OCI-LY7 (cell line): ENCODE results near the gene NCF4. TPM values are rescaled to one million over a fixed set of nuclear protein-coding genes. Genes with fewer than 3 reads are reported as not detected.
A peak's percentile ranks its signal among the peaks of the same experiment; 100 is the strongest.

Experiments
- BruUV-seq: library from RNA; stranded (reverse); fragments of 400-500 nt; replicated peaks from 2 replicates; lab custom pipeline; 2021; lab: Mats Ljungman, UMichigan
- CTCF ChIA-PET: fragments of 300-600 bp; sonication (Branson Sonifier 250); formaldehyde crosslinking; loops from one replicate; lab custom pipeline; 2022; ENCODE audit warnings: antibody characterized with exemption; ENCODE audit not compliant: unreplicated experiment; lab: Charles Lee
- POLR2A ChIA-PET: fragments of 300-600 bp; sonication (Branson Sonifier 250); formaldehyde crosslinking; loops from one replicate; lab custom pipeline; 2022; ENCODE audit warnings: antibody characterized with exemption; lab: Charles Lee
- DNase-seq: peaks from one replicate; pipeline ENCODE4 v3.0.0-alpha.2; 2015; ENCODE audit warnings: low spot score
- H2AFZ ChIP-seq: fragments of 200-600 bp; sonication (generic), shearing (Covaris generic); 2 replicates; pipeline ENCODE4 v1.6.1; 2014; ENCODE audit warnings: mild to moderate bottlenecking, antibody characterized with exemption, low read length, moderate library complexity
- H3K27ac ChIP-seq: fragments of 200-600 bp; sonication (generic); 2 replicates; pipeline ENCODE4 v1.5.1; 2014; ENCODE audit warnings: mixed run types, low read depth, mild to moderate bottlenecking, moderate library complexity, low read length, inconsistent platforms; ENCODE audit not compliant: poor library complexity, severe bottlenecking
- H3K36me3 ChIP-seq: fragments of 200-600 bp; sonication (generic); 2 replicates; pipeline ENCODE4 v1.6.1; 2014; ENCODE audit warnings: mild to moderate bottlenecking, antibody characterized with exemption, low read length, moderate library complexity, mixed read lengths; ENCODE audit not compliant: insufficient read depth
- H3K4me1 ChIP-seq: fragments of 200-600 bp; sonication (generic); 2 replicates; pipeline ENCODE4 v1.5.1; 2014; ENCODE audit warnings: mild to moderate bottlenecking, low read length; ENCODE audit not compliant: insufficient read depth, poor library complexity, severe bottlenecking
- H3K4me2 ChIP-seq: fragments of 200-600 bp; sonication (generic); 2 replicates; pipeline ENCODE4 v1.6.1; 2014; ENCODE audit warnings: mild to moderate bottlenecking, low read length
- H3K4me3 ChIP-seq: fragments of 200-600 bp; sonication (generic); 2 replicates; pipeline ENCODE4 v1.5.1; 2014; ENCODE audit warnings: mild to moderate bottlenecking, low read depth, low read length; ENCODE audit not compliant: poor library complexity, severe bottlenecking
- H3K79me2 ChIP-seq: fragments of 200-600 bp; sonication (generic); 2 replicates; pipeline ENCODE4 v1.6.1; 2016; ENCODE audit warnings: low read depth, mild to moderate bottlenecking, low read length, moderate library complexity, mixed read lengths; ENCODE audit not compliant: insufficient read depth
- H3K9me2 ChIP-seq: fragments of 200-600 bp; sonication (generic); 2 replicates; pipeline ENCODE4 v1.6.1; 2016; ENCODE audit warnings: mild to moderate bottlenecking, low read length, mixed read lengths; ENCODE audit not compliant: insufficient read depth
- H3K9me3 ChIP-seq: fragments of 200-600 bp; sonication (generic); 2 replicates; pipeline ENCODE4 v1.6.1; 2014; ENCODE audit warnings: mild to moderate bottlenecking, mixed run types, low read length, mixed read lengths
- H4K20me1 ChIP-seq: fragments of 200-600 bp; sonication (generic); 2 replicates; pipeline ENCODE4 v1.6.1; 2014; ENCODE audit warnings: mild to moderate bottlenecking, antibody characterized with exemption, low read length, moderate library complexity, mixed read lengths; ENCODE audit not compliant: insufficient read depth
- EZH2phosphoT487 ChIP-seq: fragments of 200-600 bp; sonication (generic); IDR thresholded peaks from 2 replicates; pipeline ENCODE4 v1.6.1; 2018; ENCODE audit warnings: low read depth, borderline replicate concordance, mild to moderate bottlenecking, mixed run types, antibody characterized with exemption, low read length, moderate library complexity, mixed read lengths
- intact Hi-C: fragments of 100-400 bp; cut with micrococcal nuclease; formaldehyde crosslinking; loops from one replicate; pipeline ENCODE4 v1.10.0; 2022; ENCODE audit not compliant: unreplicated experiment
- total RNA-seq, 2 experiments: library from RNA; depleted of rRNA in 1 of 2; stranded (reverse); fragments of >200 nt in 1 of 2; shearing (Covaris generic) in 1 of 2; gene quantifications; 2 replicates each; pipeline ENCODE4 v1.2.3, GENCODE V29; 2014 to 2022
- TF ChIP-seq, protein P1 (sequence below): fragments of 200-600 bp; sonication (generic); conservative IDR thresholded peaks from 2 replicates; pipeline ENCODE4 v1.5.1; 2014; ENCODE audit warnings: mild to moderate bottlenecking, antibody characterized with exemption, low read length, moderate library complexity, mixed read lengths

Gene NCF4
- total RNA-seq, 2 experiments from 2014 or later = 63.6 to 121 TPM

DNA sequence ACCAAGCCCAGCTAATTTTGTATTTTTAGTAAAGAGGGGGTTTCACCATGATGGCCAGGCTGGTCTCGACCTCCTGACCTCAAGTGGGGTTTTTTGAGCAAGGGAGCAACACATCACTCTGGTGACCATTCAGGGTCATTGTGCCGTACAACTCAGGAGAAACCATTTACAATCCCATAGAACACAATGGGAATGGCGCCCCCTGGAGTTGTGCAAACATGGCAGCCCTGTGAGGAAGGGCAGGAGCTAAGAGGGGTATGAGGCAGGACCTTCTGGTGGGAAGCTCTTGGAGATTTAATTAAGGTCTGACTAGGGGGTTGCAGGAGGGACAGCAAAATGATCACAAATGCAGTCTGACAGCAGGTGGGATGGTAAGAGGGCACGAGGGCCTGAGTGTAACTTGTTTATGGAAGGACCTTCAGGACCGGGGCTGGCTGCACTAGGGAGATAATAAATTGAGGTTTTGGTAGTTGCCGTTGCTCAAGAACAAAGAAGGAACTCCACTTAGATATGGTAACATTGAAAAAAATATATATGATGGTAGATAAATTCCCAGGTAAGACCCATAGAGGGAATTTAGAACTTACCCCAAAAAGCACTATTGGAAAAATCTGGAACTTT is 43.6 kb downstream of the NCF4 start:
- H3K36me3 ChIP-seq = no peaks in the 10 kb centered on the region
- CTCF ChIA-PET = no interaction called here

DNA sequence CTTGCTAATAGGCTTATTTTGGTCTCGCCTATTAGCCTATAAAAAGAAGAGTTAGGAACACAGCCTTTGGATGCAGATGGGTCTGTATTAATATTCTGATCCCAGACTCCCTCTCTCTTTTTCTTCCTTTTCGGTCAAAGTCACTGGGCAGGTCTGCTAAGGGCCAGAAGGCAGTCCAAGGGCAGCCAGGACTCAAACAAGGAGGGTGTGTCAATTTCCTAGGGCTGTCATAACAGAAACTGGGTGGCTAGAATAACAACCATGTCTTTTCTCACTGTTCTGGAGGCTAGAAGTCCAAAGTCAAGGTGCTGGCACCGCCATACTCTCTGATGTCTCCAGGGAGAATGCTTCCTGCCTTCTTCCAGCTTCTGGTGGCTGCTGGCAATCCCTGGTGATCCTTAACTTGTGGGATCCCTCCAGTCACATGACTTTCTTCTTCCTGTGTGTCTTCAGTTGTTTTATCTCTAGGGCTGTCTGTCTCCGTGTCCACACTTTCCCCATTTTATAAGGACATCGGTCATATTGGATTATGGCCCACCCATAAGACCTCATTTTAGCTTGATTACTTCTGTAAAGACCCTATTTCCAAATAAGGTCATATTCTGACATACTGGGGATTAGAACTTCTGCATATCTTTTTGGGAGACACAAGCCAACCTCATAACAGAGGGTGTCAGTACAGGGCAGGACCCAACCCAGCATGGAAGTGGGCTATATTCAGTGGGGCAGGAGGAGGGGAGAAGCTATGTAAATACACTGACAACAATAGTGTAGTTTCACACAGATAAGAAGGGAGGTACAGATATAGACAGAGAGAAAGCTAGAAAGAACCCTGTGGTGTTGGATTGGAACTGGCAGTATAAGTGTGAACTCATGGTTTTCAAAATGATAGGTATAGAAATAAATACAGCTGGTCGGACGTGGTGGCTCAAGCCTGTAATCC is 46.7 kb downstream of the NCF4 start:
- no TSS peak for BruUV-seq
- Histone ChIP-seq H3K4me1 (no peaks in the 10 kb centered on the region), H3K9me2 (no peaks in the 10 kb centered on the region), H4K20me1 (no peaks in the 10 kb centered on the region), H3K9me3 (no peaks in the 10 kb centered on the region), H3K4me2 (no peak overlapping the region), H3K36me3 (no peaks in the 10 kb centered on the region), H3K79me2 (no peaks in the 10 kb centered on the region), H2AFZ (no peak overlapping the region), H3K4me3 (no peak overlapping the region), H3K27ac (no peak overlapping the region)
- DNase-seq = no peak
- intact Hi-C loops = no loop called here
- POLR2A ChIA-PET = interaction anchor here (0.6 kb wide), 1 partner anchor 17 kb away, joined by 3 read pairs; no protein-coding TSS in a partner anchor
- no peak for TF ChIP-seq EZH2phosphoT487
- TF ChIP-seq, protein P1, sequence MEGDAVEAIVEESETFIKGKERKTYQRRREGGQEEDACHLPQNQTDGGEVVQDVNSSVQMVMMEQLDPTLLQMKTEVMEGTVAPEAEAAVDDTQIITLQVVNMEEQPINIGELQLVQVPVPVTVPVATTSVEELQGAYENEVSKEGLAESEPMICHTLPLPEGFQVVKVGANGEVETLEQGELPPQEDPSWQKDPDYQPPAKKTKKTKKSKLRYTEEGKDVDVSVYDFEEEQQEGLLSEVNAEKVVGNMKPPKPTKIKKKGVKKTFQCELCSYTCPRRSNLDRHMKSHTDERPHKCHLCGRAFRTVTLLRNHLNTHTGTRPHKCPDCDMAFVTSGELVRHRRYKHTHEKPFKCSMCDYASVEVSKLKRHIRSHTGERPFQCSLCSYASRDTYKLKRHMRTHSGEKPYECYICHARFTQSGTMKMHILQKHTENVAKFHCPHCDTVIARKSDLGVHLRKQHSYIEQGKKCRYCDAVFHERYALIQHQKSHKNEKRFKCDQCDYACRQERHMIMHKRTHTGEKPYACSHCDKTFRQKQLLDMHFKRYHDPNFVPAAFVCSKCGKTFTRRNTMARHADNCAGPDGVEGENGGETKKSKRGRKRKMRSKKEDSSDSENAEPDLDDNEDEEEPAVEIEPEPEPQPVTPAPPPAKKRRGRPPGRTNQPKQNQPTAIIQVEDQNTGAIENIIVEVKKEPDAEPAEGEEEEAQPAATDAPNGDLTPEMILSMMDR = no peak
- CTCF ChIA-PET = no interaction called here

More for the DNA sequence above, 43.6 kb downstream of the NCF4 start:
- H2AFZ ChIP-seq = no peak overlapping the region
- H3K4me2 ChIP-seq = no peak overlapping the region
- POLR2A ChIA-PET = no interaction called here
- no peak overlapping the region for H3K27ac ChIP-seq
- H3K79me2 ChIP-seq = no peaks in the 10 kb centered on the region
- no TSS peak for BruUV-seq
- no peaks in the 10 kb centered on the region for H3K4me1 ChIP-seq
- no peaks in the 10 kb centered on the region for H3K9me3 ChIP-seq
- TF ChIP-seq EZH2phosphoT487 = no peak
- TF ChIP-seq, protein P1 = peak; percentile 55
- no peak overlapping the region for H3K4me3 ChIP-seq
- no peaks in the 10 kb centered on the region for H3K9me2 ChIP-seq
- no peaks in the 10 kb centered on the region for H4K20me1 ChIP-seq
- intact Hi-C loops = no loop called here
- DNase-seq = no peak
